ENCODE results near the gene TRIM21. TPM values are rescaled to one million over a fixed set of nuclear protein-coding genes. Genes with fewer than 3 reads are reported as not detected.
"Not testable (repeated sequence)": the region's sequence is repeated elsewhere in the genome, so short reads cannot be mapped to it uniquely, and the experiment has no call there.

The TRIM21 gene
- total RNA-seq, 4 donors from 2014 or later: 1.6 to 9.0 (median 4.2) TPM

GRCh38 chr11:4430051-4430450 is 36.5 kb upstream of the TRIM21 start:
- H3K27ac ChIP-seq: no peak overlapping the region
- no peaks in the 10 kb centered on the region for H3K9me3 ChIP-seq
- H3K36me3 ChIP-seq: no peaks in the 10 kb centered on the region
- in situ Hi-C loops (cut with MboI; ENCODE audit: low sequenced_read_pairs in 4 of 4): no loop called here
- TF ChIP-seq, protein P1, sequence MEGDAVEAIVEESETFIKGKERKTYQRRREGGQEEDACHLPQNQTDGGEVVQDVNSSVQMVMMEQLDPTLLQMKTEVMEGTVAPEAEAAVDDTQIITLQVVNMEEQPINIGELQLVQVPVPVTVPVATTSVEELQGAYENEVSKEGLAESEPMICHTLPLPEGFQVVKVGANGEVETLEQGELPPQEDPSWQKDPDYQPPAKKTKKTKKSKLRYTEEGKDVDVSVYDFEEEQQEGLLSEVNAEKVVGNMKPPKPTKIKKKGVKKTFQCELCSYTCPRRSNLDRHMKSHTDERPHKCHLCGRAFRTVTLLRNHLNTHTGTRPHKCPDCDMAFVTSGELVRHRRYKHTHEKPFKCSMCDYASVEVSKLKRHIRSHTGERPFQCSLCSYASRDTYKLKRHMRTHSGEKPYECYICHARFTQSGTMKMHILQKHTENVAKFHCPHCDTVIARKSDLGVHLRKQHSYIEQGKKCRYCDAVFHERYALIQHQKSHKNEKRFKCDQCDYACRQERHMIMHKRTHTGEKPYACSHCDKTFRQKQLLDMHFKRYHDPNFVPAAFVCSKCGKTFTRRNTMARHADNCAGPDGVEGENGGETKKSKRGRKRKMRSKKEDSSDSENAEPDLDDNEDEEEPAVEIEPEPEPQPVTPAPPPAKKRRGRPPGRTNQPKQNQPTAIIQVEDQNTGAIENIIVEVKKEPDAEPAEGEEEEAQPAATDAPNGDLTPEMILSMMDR (IDR thresholded peaks at IDR 0.05 in 4 of 5, conservative IDR thresholded peaks at IDR 0.05 in 1 of 5): no peak
- no peak for TF ChIP-seq POLR2A (IDR thresholded peaks at IDR 0.05)
- intact Hi-C loops (cut with DNase I; ENCODE audit: low total_unique reads): no loop called here
- H3K27me3 ChIP-seq: no peaks in the 10 kb centered on the region
- DNase-seq: no peak
- no peak overlapping the region for H3K4me3 ChIP-seq
- no peaks in the 10 kb centered on the region for H3K4me1 ChIP-seq
- no peak for ATAC-seq

GRCh38 chr11:4418403-4418802 is 24.9 kb upstream of the TRIM21 start:
- in situ Hi-C loops (cut with MboI; ENCODE audit: low sequenced_read_pairs in 4 of 4): no loop called here
- no peaks in the 10 kb centered on the region for H3K9me3 ChIP-seq

DNA sequence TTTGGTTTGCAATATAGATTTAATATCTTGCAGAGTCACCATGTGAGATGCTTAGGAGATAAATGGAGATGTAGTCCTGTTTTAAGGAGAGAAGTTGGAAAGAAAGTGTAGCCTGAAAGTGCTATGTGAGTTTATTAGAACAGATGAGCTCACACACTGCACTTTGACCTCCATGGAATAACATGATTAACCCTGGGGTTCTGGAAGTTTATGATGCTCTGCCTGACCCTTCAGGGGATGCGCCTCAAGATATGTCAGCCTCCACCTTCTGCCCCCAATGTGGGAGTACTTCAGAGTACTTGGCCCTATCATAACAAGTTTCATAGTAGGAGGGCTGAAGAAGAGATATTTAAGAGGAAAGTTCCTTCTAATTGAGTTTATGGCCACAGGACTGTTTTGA is 23.3 kb upstream of the TRIM21 start:
- in situ Hi-C loops (cut with MboI; ENCODE audit: low sequenced_read_pairs in 4 of 4): no loop called here
- ATAC-seq (no peak), DNase-seq (no peak)
- Histone ChIP-seq H3K27me3 (no peaks in the 10 kb centered on the region), H3K4me3 (no peak overlapping the region), H3K36me3 (no peaks in the 10 kb centered on the region), H3K4me1 (no peaks in the 10 kb centered on the region), H3K27ac (no peak overlapping the region), H3K9me3 (no peaks in the 10 kb centered on the region)
- TF ChIP-seq POLR2A (IDR thresholded peaks at IDR 0.05): no peak
- TF ChIP-seq, protein P1 (IDR thresholded peaks at IDR 0.05 in 4 of 5, conservative IDR thresholded peaks at IDR 0.05 in 1 of 5): no peak
- intact Hi-C loops (cut with DNase I; ENCODE audit: low total_unique reads): no loop called here

More at GRCh38 chr11:4418403-4418802, 24.9 kb upstream of the TRIM21 start:
- no peak overlapping the region for H3K4me3 ChIP-seq
- no peak overlapping the region for H3K27ac ChIP-seq
- no peak for DNase-seq
- H3K36me3 ChIP-seq: no peaks in the 10 kb centered on the region
- H3K4me1 ChIP-seq: no peaks in the 10 kb centered on the region
- ATAC-seq: no peak
- H3K27me3 ChIP-seq: no peaks in the 10 kb centered on the region
- intact Hi-C loops (cut with DNase I; ENCODE audit: low total_unique reads): no loop called here
- TF ChIP-seq, protein P1 (IDR thresholded peaks at IDR 0.05 in 4 of 5, conservative IDR thresholded peaks at IDR 0.05 in 1 of 5): no peak
- TF ChIP-seq POLR2A (IDR thresholded peaks at IDR 0.05): no peak

- TF ChIP-seq POLR2A (IDR thresholded peaks at IDR 0.05): no peak
- TF ChIP-seq, protein P1 (IDR thresholded peaks at IDR 0.05 in 4 of 5, conservative IDR thresholded peaks at IDR 0.05 in 1 of 5): no peak
- DNase-seq (no peak), ATAC-seq (no peak)
- H3K27me3 ChIP-seq: no peaks in the 10 kb centered on the region
- no peaks in the 10 kb centered on the region for H3K36me3 ChIP-seq
- H3K4me3 ChIP-seq: no peak overlapping the region
- H3K9me3 ChIP-seq: no peaks in the 10 kb centered on the region
- no peaks in the 10 kb centered on the region for H3K4me1 ChIP-seq
- intact Hi-C loops (cut with DNase I; ENCODE audit: low total_unique reads): no loop called here
- no peak overlapping the region for H3K27ac ChIP-seq
- in situ Hi-C loops (cut with MboI; ENCODE audit: low sequenced_read_pairs in 4 of 4): no loop called here
Observed at GRCh38 chr11:4416306-4416705, 22.8 kb upstream of the TRIM21 start.

GRCh38 chr11:4406206-4406605 is 12.7 kb upstream of the TRIM21 start:
- H3K27me3 ChIP-seq; H3K36me3 ChIP-seq; H3K27ac ChIP-seq; H3K4me1 ChIP-seq; DNase-seq; H3K9me3 ChIP-seq; ATAC-seq; in situ Hi-C loops (cut with MboI; ENCODE audit: low sequenced_read_pairs in 4 of 4); H3K4me3 ChIP-seq; intact Hi-C loops (cut with DNase I; ENCODE audit: low total_unique reads): not testable (repeated sequence)

All from gastrocnemius medialis (tissue), 4 donors.